GM19351 (cell line): Measurements from ENCODE around the gene NRXN2.
A peak's percentile ranks its signal among the peaks of the same experiment; 100 is the strongest.
"Not testable (repeated sequence)": the region's sequence is repeated elsewhere in the genome, so short reads cannot be mapped to it uniquely, and the experiment has no call there.

Source experiments
- ATAC-seq: cut with Tn5 transposase; IDR thresholded peaks from one replicate; pipeline ENCODE4 v1.9.1; 2021; ENCODE audit warnings: mild to moderate bottlenecking, moderate library complexity; ENCODE audit not compliant: unreplicated experiment

Gene NRXN2

GRCh38 chr11:64705501-64705900 is 17.5 kb downstream of the NRXN2 start:
- ATAC-seq: no peak

- ATAC-seq: no peak
These were observed 19.9 kb downstream of the NRXN2 start for GRCh38 chr11:64703048-64703447.

GRCh38 chr11:64701956-64702355 is 21.0 kb downstream of the NRXN2 start:
- not testable (repeated sequence) for ATAC-seq

GRCh38 chr11:64698427-64698826 is 24.6 kb downstream of the NRXN2 start:
- ATAC-seq: no peak

GRCh38 chr11:64697663-64698375 is 25.2 kb downstream of the NRXN2 start:
- no peak for ATAC-seq

GRCh38 chr11:64696045-64696444 is 27.0 kb downstream of the NRXN2 start:
- ATAC-seq: no peak

- ATAC-seq: no peak
These were observed 27.4 kb downstream of the NRXN2 start for GRCh38 chr11:64695548-64695947.

- no peak for ATAC-seq
These were observed 28.1 kb downstream of the NRXN2 start for GRCh38 chr11:64694821-64695365.

- ATAC-seq: no peak
These were observed 28.8 kb downstream of the NRXN2 start for GRCh38 chr11:64694026-64694755.

GRCh38 chr11:64692764-64693331 is 30.1 kb downstream of the NRXN2 start:
- ATAC-seq: no peak

- no peak for ATAC-seq
These were observed 31.5 kb downstream of the NRXN2 start for GRCh38 chr11:64691543-64691942.

- ATAC-seq: no peak
These were observed 32.8 kb downstream of the NRXN2 start for GRCh38 chr11:64690235-64690634.

- peak; percentile 73 for ATAC-seq
These were observed 34.4 kb downstream of the NRXN2 start for GRCh38 chr11:64688534-64688982.

GRCh38 chr11:64687643-64688533 is 35.1 kb downstream of the NRXN2 start:
- ATAC-seq: no peak

- ATAC-seq: no peak
These were observed 35.8 kb downstream of the NRXN2 start for GRCh38 chr11:64687204-64687603.

- ATAC-seq: no peak
These were observed 36.4 kb downstream of the NRXN2 start for GRCh38 chr11:64686466-64687170.

GRCh38 chr11:64685536-64685935 is 37.5 kb downstream of the NRXN2 start:
- no peak for ATAC-seq

GRCh38 chr11:64684357-64684756 is 38.6 kb downstream of the NRXN2 start:
- no peak for ATAC-seq

GRCh38 chr11:64681171-64681570 is 41.8 kb downstream of the NRXN2 start:
- ATAC-seq: no peak

- no peak for ATAC-seq
These were observed 43.2 kb downstream of the NRXN2 start for GRCh38 chr11:64679846-64680245.
